HepG2 (cell line): ENCODE data around the gene CLASP1. TPM values are rescaled to one million over a fixed set of nuclear protein-coding genes. Genes with fewer than 3 reads are reported as not detected.
"Not testable (repeated sequence)": the region's sequence is repeated elsewhere in the genome, so short reads cannot be mapped to it uniquely, and the experiment has no call there.

ENCODE experiments used
- ATAC-seq: fragments of 200-7000 bp; cut with Tn5 transposase; 3 replicates; pipeline ENCODE4 v1.9.1; 2020; ENCODE audit warnings: mild to moderate bottlenecking, moderate library complexity
- BruUV-seq: library from RNA; stranded (reverse); fragments of 400-500 nt; replicated peaks from 2 replicates; lab custom pipeline; 2021; lab: Mats Ljungman, UMichigan
- CTCF ChIA-PET: fragments of 300-600 bp; formaldehyde crosslinking; extraction: SDS; loops from one replicate; lab custom pipeline; 2021; ENCODE audit warnings: low total read pairs, inconsistent platforms, low intra/inter-chr PET ratio; lab: Yijun Ruan, JAX
- POLR2A ChIA-PET: fragments of 350-600 bp; sonication (Branson Sonifier 250); formaldehyde crosslinking; loops from one replicate; lab custom pipeline; 2020; ENCODE audit warnings: antibody characterized with exemption, inconsistent platforms; lab: Yijun Ruan, JAX
- DNase-seq: peaks from one replicate; pipeline ENCODE4 v3.0.0-alpha.2; 2015; ENCODE audit warnings: low spot score
- FAIRE-seq: peaks from 3 replicates; lab custom pipeline; 2011; peaks lifted over from hg19 to GRCh38; lab: Jason Lieb, UNC
- H2AFZ ChIP-seq: one replicate; pipeline ENCODE4 v1.6.1; 2011; ENCODE audit warnings: low read length, inconsistent platforms
- H3K27ac ChIP-seq: fragments of 300-600 bp; 3 replicates; pipeline ENCODE4 v1.8.0; 2011; ENCODE audit warnings: mixed run types, mild to moderate bottlenecking, mixed read lengths, low read length, inconsistent platforms; ENCODE audit not compliant: insufficient read depth; ENCODE audit errors: extremely low read length
- H3K27me3 ChIP-seq, 2 experiments: fragments of 200-600 bp in 1 of 2; 2 replicates in 1 of 2; 3 replicates in 1 of 2; pipeline versions ENCODE4 v1.6.0 to v1.8.0; 2011; ENCODE audit warnings: low read length in 2 of 2, mild to moderate bottlenecking in 2 of 2, moderate library complexity in 2 of 2, inconsistent platforms in 1 of 2; ENCODE audit not compliant: insufficient read depth in 2 of 2, control insufficient read depth in 1 of 2
- H3K36me3 ChIP-seq, 2 experiments: fragments of 200-600 bp in 1 of 2; replicated peaks in 1 of 2; 2 replicates in 1 of 2; 3 replicates in 1 of 2; pipeline versions ENCODE4 v1.5.1 to v1.8.0; 2011; ENCODE audit warnings: low read length in 2 of 2, inconsistent platforms in 1 of 2; ENCODE audit not compliant: insufficient read depth in 2 of 2, control insufficient read depth in 1 of 2
- H3K4me1 ChIP-seq: 2 replicates; pipeline ENCODE4 v1.5.1; 2012; ENCODE audit warnings: low read length, inconsistent platforms; ENCODE audit not compliant: insufficient read depth
- H3K4me2 ChIP-seq: 2 replicates; pipeline ENCODE4 v1.6.0; 2011; ENCODE audit warnings: low read depth, low read length, inconsistent platforms
- H3K4me3 ChIP-seq, 3 experiments: fragments of 200-600 bp in 1 of 3; sonication (generic), shearing (Covaris generic) in 1 of 3; replicated peaks in 1 of 3; 2 replicates each; pipeline ENCODE4 v1.5.1; 2011 to 2016; ENCODE audit warnings: low read length in 3 of 3, inconsistent platforms in 2 of 3, low read depth in 2 of 3, mild to moderate bottlenecking in 2 of 3, control low read depth in 1 of 3, mixed read lengths in 1 of 3; ENCODE audit not compliant: insufficient read depth in 1 of 3
- H3K79me2 ChIP-seq: one replicate; pipeline ENCODE4 v1.6.1; 2011; ENCODE audit warnings: low read length, inconsistent platforms; ENCODE audit not compliant: insufficient read depth
- H3K9ac ChIP-seq: 2 replicates; pipeline ENCODE4 v1.6.0; 2011; ENCODE audit warnings: mild to moderate bottlenecking, low read depth, low read length, inconsistent platforms; ENCODE audit not compliant: insufficient read depth
- H3K9me3 ChIP-seq: 2 replicates; pipeline ENCODE4 v1.5.1; 2012; ENCODE audit warnings: mild to moderate bottlenecking, low read length
- H4K20me1 ChIP-seq: 2 replicates; pipeline ENCODE4 v1.6.0; 2011; ENCODE audit warnings: inconsistent platforms, mild to moderate bottlenecking, low read length, moderate library complexity; ENCODE audit not compliant: insufficient read depth
- ATAD3A ChIP-seq: sonication (generic); formaldehyde crosslinking; IDR thresholded peaks from 2 replicates; pipeline ENCODE4 v1.4.0; 2020; ENCODE audit warnings: missing genetic modification reagents
- CBX5 ChIP-seq: sonication (generic); formaldehyde crosslinking; IDR thresholded peaks from 2 replicates; pipeline ENCODE4 v1.4.0; 2020; ENCODE audit warnings: missing genetic modification reagents, borderline replicate concordance
- FOXA1 ChIP-seq, 2 experiments: fragments of 450-650 bp in 1 of 2; sonication (generic) in 1 of 2; formaldehyde crosslinking in 1 of 2; IDR thresholded peaks; 2 replicates each; pipeline versions ENCODE4 v1.4.0 to v1.6.1; 2016 to 2020; ENCODE audit warnings: missing genetic modification reagents in 1 of 2
- MAZ ChIP-seq, 2 experiments: sonication (generic) in 1 of 2; formaldehyde crosslinking in 1 of 2; IDR thresholded peaks; 2 replicates each; pipeline versions ENCODE4 v1.5.0 to v1.6.1; 2012 to 2020; ENCODE audit warnings: low read depth in 2 of 2, mild to moderate bottlenecking in 2 of 2, borderline replicate concordance in 1 of 2, improper control_type of control experiment in 1 of 2, low read length in 1 of 2, missing genetic modification reagents in 1 of 2, moderate library complexity in 1 of 2
- RBFOX2 ChIP-seq: fragments of 200-400 bp; formaldehyde crosslinking; IDR thresholded peaks from 2 replicates; pipeline ENCODE4 v1.6.1; 2017; ENCODE audit warnings: low read depth, mild to moderate bottlenecking, low read length
- SALL2 ChIP-seq: sonication (generic); formaldehyde crosslinking; IDR thresholded peaks from 2 replicates; pipeline ENCODE4 v1.8.1; 2023; ENCODE audit warnings: mild to moderate bottlenecking, missing genetic modification reagents, inconsistent platforms
- TP53 ChIP-seq: sonication (generic); formaldehyde crosslinking; conservative IDR thresholded peaks from 2 replicates; pipeline ENCODE4 v1.4.0; 2020; ENCODE audit warnings: missing genetic modification reagents
- XRCC5 ChIP-seq: fragments of 200-400 bp; formaldehyde crosslinking; optimal IDR thresholded peaks from 2 replicates; pipeline ENCODE3; 2017; ENCODE audit warnings: mild to moderate bottlenecking, low read length
- ZNF546 ChIP-seq: sonication (generic); formaldehyde crosslinking; conservative IDR thresholded peaks from 2 replicates; pipeline ENCODE4 v1.8.1; 2023; ENCODE audit warnings: mild to moderate bottlenecking, missing genetic modification reagents
- ZSCAN9 ChIP-seq: IDR thresholded peaks from 2 replicates; pipeline ENCODE4 v1.6.1; 2016; ENCODE audit warnings: borderline replicate concordance
- WGBS: methylation state at CpG from one replicate; pipeline ENCODE4 v1.1.6; 2017; ENCODE audit warnings: low lambda C conversion rate; 5-methylcytosine and 5-hydroxymethylcytosine counted together
- in situ Hi-C: cut with HindIII; loops from 2 replicates; pipeline ENCODE4 v1.10.0; 2017; ENCODE audit warnings: low pct_unique_long_range_greater_than_20kb; ENCODE audit not compliant: extremely low pct_ligation_motif_present
- intact Hi-C: fragments of 100-400 bp; cut with micrococcal nuclease; formaldehyde crosslinking; loops from one replicate; pipeline ENCODE4 v1.10.0; 2022; ENCODE audit not compliant: unreplicated experiment
- polyA plus RNA-seq, 8 experiments: library from polyadenylated mRNA; depleted of rRNA in 3 of 8; stranded (reverse) in 7 of 8; unstranded in 1 of 8; fragments of >200 nt; fragmentation: Illumina TruSeq in 4 of 8; extraction: Trizol in 4 of 8; gene quantifications; 2 replicates each; pipeline versions ENCODE4 v1.2.1 to v1.2.3, GENCODE V29; 2011 to 2016; ENCODE audit warnings: low read depth in 4 of 8, missing spikeins in 1 of 8, mixed read lengths in 1 of 8; ENCODE audit not compliant: insufficient read depth in 1 of 8
- total RNA-seq, 5 experiments: library from RNA; depleted of rRNA; stranded (reverse); fragments of >200 nt; fragmentation: Illumina TruSeq; extraction: Trizol; gene quantifications; 2 replicates each; pipeline ENCODE4 v1.2.3, GENCODE V29; 2016; ENCODE audit warnings: low read depth in 1 of 5

The CLASP1 gene
- total and polyA plus RNA-seq, 2 of the 13 experiments (the other 11 are each of a cell fraction or from before 2014, with no cell fraction given): 11.7 to 47.9 TPM

- H3K79me2 ChIP-seq, H3K36me3 ChIP-seq, H3K4me1 ChIP-seq, H3K9ac ChIP-seq, H3K27me3 ChIP-seq, H2AFZ ChIP-seq, BruUV-seq, intact Hi-C loops, POLR2A ChIA-PET, H3K9me3 ChIP-seq, in situ Hi-C loops, H3K27ac ChIP-seq, H3K4me3 ChIP-seq, CTCF ChIA-PET, H4K20me1 ChIP-seq, DNase-seq, FAIRE-seq, ATAC-seq, H3K4me2 ChIP-seq: not testable (repeated sequence)
- WGBS: 53% methylated on average over 15 of the region's 15 CpGs
Observed at GRCh38 chr2:121313701-121314100, 335.6 kb downstream of the CLASP1 start.

- H3K4me2 ChIP-seq: no peak overlapping the region
- in situ Hi-C loops (no loop called here), intact Hi-C loops (no loop called here)
- H3K27me3 ChIP-seq: no peaks in the 10 kb centered on the region
- WGBS: 1% methylated on average over 3 of the region's 3 CpGs
- no peaks in the 10 kb centered on the region for H3K79me2 ChIP-seq
- no peak for DNase-seq
- H2AFZ ChIP-seq: no peak overlapping the region
- H3K4me1 ChIP-seq: no peaks in the 10 kb centered on the region
- no peak for FAIRE-seq
- ChIA-PET POLR2A (no interaction called here), CTCF (no interaction called here)
- no peak overlapping the region for H3K4me3 ChIP-seq
- H3K27ac ChIP-seq: no peak overlapping the region
- no peaks in the 10 kb centered on the region for H4K20me1 ChIP-seq
- H3K9me3 ChIP-seq: no peaks in the 10 kb centered on the region
- no TSS peak for BruUV-seq
- no peak overlapping the region for H3K9ac ChIP-seq
- ATAC-seq: no peak
- TF ChIP-seq RBFOX2: no peak
- TF ChIP-seq ZSCAN9 (CRISPR knock-in tag): no peak
- TF ChIP-seq MAZ (IDR thresholded peaks at IDR 0.05; ENCODE audit: borderline replicate concordance, low read depth, low read length): no peak
- TF ChIP-seq MAZ (CRISPR knock-in tag; IDR thresholded peaks at IDR 0.05; ENCODE audit: low read depth): no peak
- TF ChIP-seq ATAD3A (CRISPR knock-in tag): no peak
- TF ChIP-seq CBX5 (CRISPR knock-in tag): no peak
- TF ChIP-seq FOXA1 (IDR thresholded peaks at IDR 0.05): no peak
- no peak for TF ChIP-seq FOXA1 (CRISPR knock-in tag; IDR thresholded peaks at IDR 0.05)
- TF ChIP-seq TP53 (CRISPR knock-in tag): no peak
- no peak for TF ChIP-seq ZNF546 (CRISPR knock-in tag)
- no peak for TF ChIP-seq SALL2
- no peak for TF ChIP-seq XRCC5
- no peaks in the 10 kb centered on the region for H3K36me3 ChIP-seq
Observed at GRCh38 chr2:121309801-121310200, 339.5 kb downstream of the CLASP1 start.
